Dermis microvascular lymphatic vessel endothelial cell (primary cell): ENCODE data around the gene PPBP. TPM values are rescaled to one million over a fixed set of nuclear protein-coding genes. Genes with fewer than 3 reads are reported as not detected.
"Not testable (repeated sequence)": the region's sequence is repeated elsewhere in the genome, so short reads cannot be mapped to it uniquely, and the experiment has no call there.

Experiments used
- DNase-seq, 2 donors: peaks; one replicate each; pipeline versions ENCODE4 v3.0.0 to v3.0.0-alpha.2; 2010; ENCODE audit warnings: low read depth in 2 of 2
- total RNA-seq: library from RNA; depleted of rRNA; stranded (reverse); fragments of >200 nt; gene quantifications from 2 replicates; pipeline ENCODE4 v1.2.1, GENCODE V29; 2014

The PPBP gene
- total RNA-seq, 1 donor from 2014 or later: not detected

GRCh38 chr4:73992050-73992449, 4.1 kb upstream of the PPBP start:
- DNase-seq: no peak

GRCh38 chr4:73991742-73992000, 3.7 kb upstream of the PPBP start:
- DNase-seq: no peak

- no peak for DNase-seq
Observed at GRCh38 chr4:73990988-73991741, 3.2 kb upstream of the PPBP start.

GRCh38 chr4:73989928-73990327, 1.9 kb upstream of the PPBP start:
- no peak for DNase-seq

- no peak for DNase-seq
Observed at GRCh38 chr4:73989031-73989430, 1.0 kb upstream of the PPBP start.

- DNase-seq: no peak
Observed at GRCh38 chr4:73985528-73985852, 2.5 kb downstream of the PPBP start.

- DNase-seq: no peak
Observed at GRCh38 chr4:73984736-73985527, 3.1 kb downstream of the PPBP start.

- DNase-seq: not testable (repeated sequence)
Observed at GRCh38 chr4:73981175-73981574, 6.8 kb downstream of the PPBP start.

- DNase-seq: no peak
Observed at GRCh38 chr4:73979407-73979957, 8.5 kb downstream of the PPBP start.

GRCh38 chr4:73978886-73979285, 9.1 kb downstream of the PPBP start:
- no peak for DNase-seq

- no peak for DNase-seq
Observed at GRCh38 chr4:73976716-73977115, 11.3 kb downstream of the PPBP start.

GRCh38 chr4:73976217-73976616, 11.8 kb downstream of the PPBP start:
- no peak for DNase-seq

GRCh38 chr4:73974352-73974751, 13.6 kb downstream of the PPBP start:
- DNase-seq: no peak

- DNase-seq: no peak
Observed at GRCh38 chr4:73970945-73971344, 17.0 kb downstream of the PPBP start.

- no peak for DNase-seq
Observed at GRCh38 chr4:73970011-73970410, 18.0 kb downstream of the PPBP start.

- no peak for DNase-seq
Observed at GRCh38 chr4:73967866-73968265, 20.1 kb downstream of the PPBP start.

GRCh38 chr4:73964862-73965611, 23.0 kb downstream of the PPBP start:
- peak in 1 of 2 donors; percentile 28 for DNase-seq

- DNase-seq: no peak
Observed at GRCh38 chr4:73962724-73963123, 25.3 kb downstream of the PPBP start.

- not testable (repeated sequence) for DNase-seq
Observed at GRCh38 chr4:73959041-73959440, 28.9 kb downstream of the PPBP start.

GRCh38 chr4:73952352-73952751, 35.6 kb downstream of the PPBP start:
- DNase-seq: no peak

- not testable (repeated sequence) for DNase-seq
Observed at GRCh38 chr4:73950376-73950920, 37.5 kb downstream of the PPBP start.
